DND-41 (cell line): ENCODE results near the gene GPR146.

Experiments
- ATAC-seq: fragments of 200-7000 bp; cut with Tn5 transposase; 3 replicates; pipeline ENCODE4 v1.9.1; 2021; ENCODE audit warnings: low read depth; ENCODE audit not compliant: insufficient read depth
- DNase-seq: peaks from one replicate; pipeline ENCODE4 v3.0.0-alpha.2; 2020
- H2AFZ ChIP-seq: 2 replicates; pipeline ENCODE4 v1.6.0; 2012; ENCODE audit warnings: low read depth, low read length
- H3K27ac ChIP-seq: 2 replicates; pipeline ENCODE4 v1.5.1; 2012; ENCODE audit warnings: low read length, inconsistent platforms
- H3K27me3 ChIP-seq: fragments of 200-600 bp; sonication (generic); 2 replicates; pipeline ENCODE4 v1.6.0; 2012; ENCODE audit warnings: low read length, mild to moderate bottlenecking, inconsistent platforms; ENCODE audit not compliant: insufficient read depth, poor library complexity
- H3K36me3 ChIP-seq: 2 replicates; pipeline ENCODE4 v1.5.1; 2012; ENCODE audit warnings: low read length, inconsistent platforms; ENCODE audit not compliant: insufficient read depth
- H3K4me1 ChIP-seq: 2 replicates; pipeline ENCODE4 v1.5.1; 2012; ENCODE audit warnings: mild to moderate bottlenecking, low read length; ENCODE audit not compliant: insufficient read depth
- H3K4me2 ChIP-seq: 2 replicates; pipeline ENCODE4 v1.6.0; 2012; ENCODE audit warnings: mild to moderate bottlenecking, moderate library complexity, low read length, inconsistent platforms; ENCODE audit not compliant: insufficient read depth
- H3K4me3 ChIP-seq, 2 experiments: fragments of 200-600 bp in 1 of 2; shearing (Covaris generic) in 1 of 2; 2 replicates each; pipeline ENCODE4 v1.5.1; 2012 to 2016; ENCODE audit warnings: inconsistent platforms in 2 of 2, low read length in 2 of 2, mild to moderate bottlenecking in 2 of 2, low read depth in 1 of 2, moderate library complexity in 1 of 2
- H3K79me2 ChIP-seq: 2 replicates; pipeline ENCODE4 v1.6.0; 2012; ENCODE audit warnings: low read length, inconsistent platforms; ENCODE audit not compliant: insufficient read depth
- H3K9ac ChIP-seq: 2 replicates; pipeline ENCODE4 v1.6.0; 2012; ENCODE audit warnings: low read depth, mild to moderate bottlenecking, inconsistent platforms, low read length, moderate library complexity
- H3K9me3 ChIP-seq: 2 replicates; pipeline ENCODE4 v1.5.1; 2012; ENCODE audit warnings: low read length, moderate library complexity, mild to moderate bottlenecking, inconsistent platforms; ENCODE audit not compliant: insufficient read depth, severe bottlenecking
- H4K20me1 ChIP-seq: 2 replicates; pipeline ENCODE4 v1.6.0; 2012; ENCODE audit warnings: low read length; ENCODE audit not compliant: insufficient read depth
- CTCF ChIP-seq: IDR thresholded peaks from 2 replicates; pipeline ENCODE4 v1.5.1; 2012; ENCODE audit warnings: borderline replicate concordance, low read length, moderate library complexity, mild to moderate bottlenecking; ENCODE audit not compliant: poor library complexity, severe bottlenecking; ENCODE audit errors: extremely low read depth
- EZH2 ChIP-seq: IDR thresholded peaks from 3 replicates; pipeline ENCODE4 v1.6.1; 2012; ENCODE audit warnings: borderline replicate concordance, low read depth, mild to moderate bottlenecking, moderate library complexity, low read length, inconsistent platforms; ENCODE audit not compliant: severe bottlenecking

The GPR146 gene

GRCh38 chr7:1066242-1066588 is 21.9 kb downstream of the GPR146 start:
- Histone ChIP-seq H3K27me3 (no peaks in the 10 kb centered on the region), H3K4me3 (no peak overlapping the region), H3K4me1 (no peaks in the 10 kb centered on the region), H3K9me3 (peaks cover 7% of the 10 kb centered on the region), H3K27ac (no peak overlapping the region), H3K9ac (no peak overlapping the region), H4K20me1 (peaks cover 34% of the 10 kb centered on the region), H2AFZ (no peak overlapping the region), H3K79me2 (no peaks in the 10 kb centered on the region), H3K36me3 (no peaks in the 10 kb centered on the region), H3K4me2 (no peak overlapping the region)
- no peak for TF ChIP-seq CTCF
- no peak for TF ChIP-seq EZH2
- no peak for ATAC-seq
- DNase-seq = no peak

GRCh38 chr7:1068013-1068412 is 23.7 kb downstream of the GPR146 start:
- H3K27ac ChIP-seq = no peak overlapping the region
- ATAC-seq = no peak
- H3K4me2 ChIP-seq = no peak overlapping the region

GRCh38 chr7:1068619-1069018 is 24.3 kb downstream of the GPR146 start:
- peaks cover 17% of the 10 kb centered on the region for H4K20me1 ChIP-seq
- no peak overlapping the region for H3K4me2 ChIP-seq

More at GRCh38 chr7:1068013-1068412, 23.7 kb downstream of the GPR146 start:
- TF ChIP-seq EZH2 = no peak
- no peak for TF ChIP-seq CTCF
- no peak for DNase-seq
- H3K36me3 ChIP-seq = no peaks in the 10 kb centered on the region
- H3K9me3 ChIP-seq = peaks cover 7% of the 10 kb centered on the region
- no peaks in the 10 kb centered on the region for H3K27me3 ChIP-seq
- no peak overlapping the region for H3K4me3 ChIP-seq
- H2AFZ ChIP-seq = no peak overlapping the region
- no peak overlapping the region for H3K9ac ChIP-seq
- peaks cover 23% of the 10 kb centered on the region for H4K20me1 ChIP-seq
- H3K4me1 ChIP-seq = no peaks in the 10 kb centered on the region
- no peaks in the 10 kb centered on the region for H3K79me2 ChIP-seq

More at GRCh38 chr7:1068619-1069018, 24.3 kb downstream of the GPR146 start:
- ATAC-seq = no peak
- H3K9me3 ChIP-seq = peaks cover 7% of the 10 kb centered on the region
- no peaks in the 10 kb centered on the region for H3K27me3 ChIP-seq
- H3K27ac ChIP-seq = no peak overlapping the region
- H3K9ac ChIP-seq = no peak overlapping the region
- no peaks in the 10 kb centered on the region for H3K36me3 ChIP-seq
- H2AFZ ChIP-seq = no peak overlapping the region
- H3K4me1 ChIP-seq = no peaks in the 10 kb centered on the region
- no peak for DNase-seq
- no peak overlapping the region for H3K4me3 ChIP-seq
- no peak for TF ChIP-seq EZH2
- TF ChIP-seq CTCF = no peak
- H3K79me2 ChIP-seq = no peaks in the 10 kb centered on the region
